HCT116 (cell line): ENCODE measurements around the gene PAQR8. TPM values are rescaled to one million over a fixed set of nuclear protein-coding genes. Genes with fewer than 3 reads are reported as not detected.

Source experiments
- ATAC-seq: fragments of 200-7000 bp; cut with Tn5 transposase; 2 replicates; pipeline ENCODE4 v1.9.1; 2020; ENCODE audit warnings: mild to moderate bottlenecking, moderate library complexity
- BruUV-seq: library from RNA; stranded (reverse); fragments of 400-500 nt; replicated peaks from 2 replicates; lab custom pipeline; 2021; lab: Mats Ljungman, UMichigan
- CTCF ChIA-PET: fragments of 300-600 bp; sonication (Branson Sonifier 250); formaldehyde crosslinking; loops from one replicate; lab custom pipeline; 2021; ENCODE audit warnings: antibody characterized with exemption; lab: Charles Lee
- POLR2A ChIA-PET: fragments of 300-600, 350-600 bp; sonication (Branson Sonifier 250); formaldehyde crosslinking; loops from one replicate; lab custom pipeline; 2021; ENCODE audit warnings: antibody characterized with exemption; lab: Charles Lee
- RAD21 ChIA-PET, 2 experiments: fragments of 300-600 bp; sonication (Branson Sonifier 250); formaldehyde crosslinking; loops; one replicate each; lab custom pipeline; 2023; ENCODE audit warnings: low total read pairs in 2 of 2; ENCODE audit not compliant: uncharacterized antibody in 2 of 2, unreplicated experiment in 2 of 2, low non-redundant PET in 1 of 2; lab: Charles Lee
- DNase-seq: peaks from one replicate; pipeline ENCODE4 v3.0.0-alpha.2; 2010; ENCODE audit warnings: low read depth, low spot score
- H2AFZ ChIP-seq: fragments of 200-600 bp; shearing (Covaris generic), sonication (generic); 2 replicates; pipeline ENCODE4 v1.6.1; 2017; ENCODE audit warnings: low read depth, mixed run types, mixed read lengths, antibody characterized with exemption, low read length; ENCODE audit not compliant: poor library complexity, severe bottlenecking
- H3K27ac ChIP-seq: 2 replicates; pipeline ENCODE4 v1.5.1; 2012; ENCODE audit warnings: low read depth, low read length
- H3K27me3 ChIP-seq: fragments of 200-600 bp; sonication (generic); 2 replicates; pipeline ENCODE4 v1.6.1; 2016; ENCODE audit warnings: mixed run types, low read length, mixed read lengths; ENCODE audit not compliant: insufficient read depth
- H3K36me3 ChIP-seq, 2 experiments: fragments of 200-500 bp in 1 of 2; fragments of 200-600 bp in 1 of 2; sonication (Bioruptor generic) in 1 of 2; sonication (generic) in 1 of 2; 2 replicates each; pipeline versions ENCODE4 v1.5.1 to v1.6.1; 2014 to 2016; ENCODE audit warnings: low read length in 2 of 2, inconsistent platforms in 1 of 2, mixed read lengths in 1 of 2, mixed run types in 1 of 2; ENCODE audit not compliant: insufficient read depth in 2 of 2, control insufficient read depth in 1 of 2
- H3K4me1 ChIP-seq, 2 experiments: fragments of 200-600 bp in 1 of 2; sonication (generic) in 1 of 2; 2 replicates each; pipeline versions ENCODE4 v1.5.1 to v1.6.1; 2012 to 2017; ENCODE audit warnings: low read length in 2 of 2, inconsistent platforms in 1 of 2, mild to moderate bottlenecking in 1 of 2, mixed read lengths in 1 of 2, mixed run types in 1 of 2, moderate library complexity in 1 of 2; ENCODE audit not compliant: insufficient read depth in 2 of 2, control insufficient read depth in 1 of 2
- H3K4me2 ChIP-seq: fragments of 200-600 bp; sonication (generic); 2 replicates; pipeline ENCODE4 v1.6.1; 2017; ENCODE audit warnings: mixed run types, low read length, mixed read lengths
- H3K4me3 ChIP-seq, 2 experiments: fragments of 200-600 bp in 1 of 2; sonication (generic) in 1 of 2; replicated peaks in 1 of 2; 2 replicates each; pipeline ENCODE4 v1.5.1; 2011 to 2016; ENCODE audit warnings: low read length in 2 of 2, control low read depth in 1 of 2, low read depth in 1 of 2, mild to moderate bottlenecking in 1 of 2, mixed read lengths in 1 of 2, mixed run types in 1 of 2
- H3K79me2 ChIP-seq: fragments of 200-600 bp; sonication (generic); 2 replicates; pipeline ENCODE4 v1.6.1; 2017; ENCODE audit warnings: mild to moderate bottlenecking, mixed run types, low read length, moderate library complexity, mixed read lengths; ENCODE audit not compliant: insufficient read depth
- H3K9ac ChIP-seq: fragments of 200-600 bp; sonication (generic); 2 replicates; pipeline ENCODE4 v1.6.1; 2016; ENCODE audit warnings: low read length, mixed read lengths
- H3K9me2 ChIP-seq: fragments of 200-600 bp; sonication (generic), shearing (Covaris generic); 2 replicates; pipeline ENCODE4 v1.6.1; 2017; ENCODE audit warnings: mixed run types, mild to moderate bottlenecking, moderate library complexity; ENCODE audit not compliant: insufficient read depth
- H3K9me3 ChIP-seq, 2 experiments: fragments of 200-500 bp in 1 of 2; fragments of 200-600 bp in 1 of 2; sonication (Bioruptor generic) in 1 of 2; sonication (generic) in 1 of 2; 2 replicates each; pipeline ENCODE4 v1.6.1; 2014 to 2017; ENCODE audit warnings: low read length in 2 of 2, mixed read lengths in 2 of 2, inconsistent platforms in 1 of 2, low read depth in 1 of 2, mild to moderate bottlenecking in 1 of 2, mixed run types in 1 of 2, moderate library complexity in 1 of 2; ENCODE audit not compliant: control insufficient read depth in 1 of 2, insufficient read depth in 1 of 2
- H4K20me1 ChIP-seq: fragments of 200-600 bp; sonication (generic), shearing (Covaris generic); 2 replicates; pipeline ENCODE4 v1.6.1; 2017; ENCODE audit warnings: mixed run types, mild to moderate bottlenecking, moderate library complexity; ENCODE audit not compliant: insufficient read depth
- ATF3 ChIP-seq: IDR thresholded peaks from 2 replicates; pipeline ENCODE4 v1.6.1; 2012
- CBX3 ChIP-seq: IDR thresholded peaks from 2 replicates; pipeline ENCODE4 v1.6.1; 2012; ENCODE audit warnings: low read depth
- CEBPB ChIP-seq: IDR thresholded peaks from 2 replicates; pipeline ENCODE4 v1.6.1; 2012; ENCODE audit warnings: low read depth
- CTCF ChIP-seq, 3 experiments: fragments of 200-600 bp in 1 of 3; sonication (generic) in 1 of 3; IDR thresholded peaks in 2 of 3; conservative IDR thresholded peaks in 1 of 3; 2 replicates each; pipeline ENCODE4 v1.5.1; 2012 to 2017; ENCODE audit warnings: low read depth in 2 of 3, low read length in 2 of 3, antibody characterized with exemption in 1 of 3, borderline replicate concordance in 1 of 3, control low read depth in 1 of 3, mild to moderate bottlenecking in 1 of 3, mixed read lengths in 1 of 3, mixed run types in 1 of 3, moderate library complexity in 1 of 3; ENCODE audit not compliant: insufficient read depth in 1 of 3
- ELF1 ChIP-seq: IDR thresholded peaks from 2 replicates; pipeline ENCODE4 v1.6.1; 2012; ENCODE audit warnings: low read depth, borderline replicate concordance
- FOSL1 ChIP-seq: IDR thresholded peaks from 2 replicates; pipeline ENCODE4 v1.6.1; 2012; ENCODE audit warnings: low read depth
- JUND ChIP-seq: IDR thresholded peaks from 2 replicates; pipeline ENCODE4 v1.6.1; 2012
- MAX ChIP-seq: IDR thresholded peaks from 2 replicates; pipeline ENCODE4 v1.6.1; 2012
- POLR2A ChIP-seq: IDR thresholded peaks from 2 replicates; pipeline ENCODE4 v1.7.0; 2011; ENCODE audit warnings: borderline replicate concordance; ENCODE audit not compliant: insufficient read depth, insufficient read length; ENCODE audit errors: extremely low read depth
- SRF ChIP-seq: IDR thresholded peaks from 2 replicates; pipeline ENCODE4 v1.6.1; 2012; ENCODE audit warnings: low read depth
- ZNF274 ChIP-seq: fragments of 200-500 bp; sonication (Bioruptor generic); IDR thresholded peaks from 2 replicates; pipeline ENCODE4 v1.6.1; 2014; ENCODE audit warnings: mild to moderate bottlenecking, low read depth, low read length, inconsistent platforms
- intact Hi-C: fragments of 100-400 bp; cut with micrococcal nuclease; formaldehyde crosslinking; loops from 2 replicates; pipeline ENCODE4 v1.10.0; 2022
- total RNA-seq: library from RNA; stranded (reverse); gene quantifications from one replicate; pipeline ENCODE4 v1.2.1, GENCODE V29; 2021; ENCODE audit not compliant: unreplicated experiment

The PAQR8 gene
- total RNA-seq, 1 experiment from 2014 or later, result 5.9 TPM

- no peaks in the 10 kb centered on the region for H3K36me3 ChIP-seq
- RAD21 ChIA-PET, result no interaction called here
- H4K20me1 ChIP-seq, result no peaks in the 10 kb centered on the region
- no peak overlapping the region for H3K4me2 ChIP-seq
- H3K9me2 ChIP-seq, result no peaks in the 10 kb centered on the region
- CTCF ChIA-PET, result interaction anchor here (1.9 kb wide), 1 partner anchor 18 kb away, joined by 3 read pairs; no protein-coding TSS in a partner anchor
- H3K79me2 ChIP-seq, result no peaks in the 10 kb centered on the region
- ATAC-seq (no peak), DNase-seq (no peak)
- no peak overlapping the region for H3K27ac ChIP-seq
- no peaks in the 10 kb centered on the region for H3K9me3 ChIP-seq
- H2AFZ ChIP-seq, result no peak overlapping the region
- no peaks in the 10 kb centered on the region for H3K27me3 ChIP-seq
- intact Hi-C loops, result no loop called here
- no TSS peak for BruUV-seq
- TF ChIP-seq JUND (no peak), ATF3 (no peak), CBX3 (no peak), FOSL1 (no peak), CTCF (IDR thresholded peaks at IDR 0.05 in 2 of 3, conservative IDR thresholded peaks at IDR 0.05 in 1 of 3; ENCODE audit: borderline replicate concordance in 1 of 3, insufficient read depth in 1 of 3, low read depth in 2 of 3, low read length in 2 of 3) (no peak), ZNF274 (no peak), ELF1 (no peak), MAX (no peak), POLR2A (no peak), SRF (no peak), CEBPB (no peak)
- H3K4me1 ChIP-seq, result no peaks in the 10 kb centered on the region
- no peak overlapping the region for H3K4me3 ChIP-seq
- POLR2A ChIA-PET, result no interaction called here
- no peak overlapping the region for H3K9ac ChIP-seq
These were observed 33.7 kb upstream of the PAQR8 start for GRCh38 chr6:52328303-52328662.
